ENCODE results near the gene FANCG.

FANCG gene

GRCh38 chr9:35067056-35067455, 12.7 kb downstream of the FANCG start:
- DNase-seq (ENCODE audit: low read depth in 2 of 3, low spot score in 2 of 3) = no peak

- no peak for DNase-seq (ENCODE audit: low read depth in 2 of 3, low spot score in 2 of 3)
These were observed 19.1 kb downstream of the FANCG start for GRCh38 chr9:35060548-35061207.

- DNase-seq (ENCODE audit: low read depth in 2 of 3, low spot score in 2 of 3) = no peak
These were observed 20.3 kb downstream of the FANCG start for GRCh38 chr9:35059438-35059837.

- no peak for DNase-seq (ENCODE audit: low read depth in 2 of 3, low spot score in 2 of 3)
These were observed 22.5 kb downstream of the FANCG start for GRCh38 chr9:35057271-35057620.

- no peak for DNase-seq (ENCODE audit: low read depth in 2 of 3, low spot score in 2 of 3)
These were observed 23.0 kb downstream of the FANCG start for GRCh38 chr9:35056571-35057270.

GRCh38 chr9:35054871-35055644, 24.7 kb downstream of the FANCG start:
- DNase-seq (ENCODE audit: low read depth in 2 of 3, low spot score in 2 of 3) = no peak

- no peak for DNase-seq (ENCODE audit: low read depth in 2 of 3, low spot score in 2 of 3)
These were observed 25.4 kb downstream of the FANCG start for GRCh38 chr9:35054185-35054835.

- DNase-seq (ENCODE audit: low read depth in 2 of 3, low spot score in 2 of 3) = no peak
These were observed 28.4 kb downstream of the FANCG start for GRCh38 chr9:35051069-35051967.

GRCh38 chr9:35048511-35048910, 31.2 kb downstream of the FANCG start:
- DNase-seq (ENCODE audit: low read depth in 2 of 3, low spot score in 2 of 3) = no peak

GRCh38 chr9:35044071-35044470, 35.7 kb downstream of the FANCG start:
- DNase-seq (ENCODE audit: low read depth in 2 of 3, low spot score in 2 of 3) = no peak

- no peak for DNase-seq (ENCODE audit: low read depth in 2 of 3, low spot score in 2 of 3)
These were observed 36.7 kb downstream of the FANCG start for GRCh38 chr9:35042891-35043545.

GRCh38 chr9:35042081-35042604, 37.6 kb downstream of the FANCG start:
- no peak for DNase-seq (ENCODE audit: low read depth in 2 of 3, low spot score in 2 of 3)

GRCh38 chr9:35035851-35036701, 43.7 kb downstream of the FANCG start:
- DNase-seq (ENCODE audit: low read depth in 2 of 3, low spot score in 2 of 3) = peak in 1 of 3 experiments; percentile 23

- DNase-seq (ENCODE audit: low read depth in 2 of 3, low spot score in 2 of 3) = no peak
These were observed 46.6 kb downstream of the FANCG start for GRCh38 chr9:35033101-35033500.

- no peak for DNase-seq (ENCODE audit: low read depth in 2 of 3, low spot score in 2 of 3)
These were observed 49.9 kb downstream of the FANCG start for GRCh38 chr9:35029852-35030251.

GRCh38 chr9:35029241-35029640, 50.5 kb downstream of the FANCG start:
- DNase-seq (ENCODE audit: low read depth in 2 of 3, low spot score in 2 of 3) = no peak

- no peak for DNase-seq (ENCODE audit: low read depth in 2 of 3, low spot score in 2 of 3)
These were observed 51.4 kb downstream of the FANCG start for GRCh38 chr9:35028341-35028740.

- no peak for DNase-seq (ENCODE audit: low read depth in 2 of 3, low spot score in 2 of 3)
These were observed 51.9 kb downstream of the FANCG start for GRCh38 chr9:35027860-35028259.

GRCh38 chr9:35027374-35027773, 52.4 kb downstream of the FANCG start:
- no peak for DNase-seq (ENCODE audit: low read depth in 2 of 3, low spot score in 2 of 3)

Data from activated CD8-positive, alpha-beta memory T cell treated with anti-CD3 and anti-CD28 coated beads for 48 hours (primary cell).